ENCODE data around the gene CYB561D2.

DNA sequence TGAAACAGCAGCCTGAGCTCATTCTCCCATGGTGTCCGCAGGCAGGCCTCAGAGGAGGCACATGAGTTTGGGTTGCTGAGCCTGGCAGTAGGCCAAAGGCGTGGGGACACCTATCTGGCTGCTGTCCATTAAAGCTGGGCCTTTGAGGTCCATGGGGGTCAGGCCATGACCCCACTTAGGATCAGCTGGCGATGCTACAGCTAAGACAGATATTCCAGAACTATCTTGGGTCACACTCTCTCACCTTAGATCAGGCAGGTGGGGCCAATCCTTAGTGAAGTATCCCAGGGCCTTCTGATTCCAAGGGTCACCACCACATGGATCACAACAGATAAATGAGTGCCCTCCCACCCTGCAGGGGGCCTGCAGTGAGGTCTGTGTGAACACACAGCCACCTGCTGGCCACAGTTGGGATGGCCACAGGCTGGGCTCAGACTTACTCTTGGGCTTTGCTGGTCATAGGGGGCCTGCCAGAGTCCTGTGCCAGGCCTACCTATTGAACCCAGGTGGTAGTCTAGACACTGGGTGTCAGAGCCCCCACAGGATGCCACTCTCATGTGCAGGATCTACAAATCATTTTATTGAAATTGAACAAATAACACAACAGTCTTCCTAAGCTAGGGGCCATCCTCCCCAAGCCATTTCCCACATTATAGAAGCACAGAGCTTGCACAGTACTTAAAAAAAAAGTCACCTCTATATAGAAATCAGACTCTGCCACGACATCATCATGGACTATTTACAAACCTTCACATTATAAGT is 26.1 kb upstream of the CYB561D2 start:
- TF ChIP-seq, protein P1, sequence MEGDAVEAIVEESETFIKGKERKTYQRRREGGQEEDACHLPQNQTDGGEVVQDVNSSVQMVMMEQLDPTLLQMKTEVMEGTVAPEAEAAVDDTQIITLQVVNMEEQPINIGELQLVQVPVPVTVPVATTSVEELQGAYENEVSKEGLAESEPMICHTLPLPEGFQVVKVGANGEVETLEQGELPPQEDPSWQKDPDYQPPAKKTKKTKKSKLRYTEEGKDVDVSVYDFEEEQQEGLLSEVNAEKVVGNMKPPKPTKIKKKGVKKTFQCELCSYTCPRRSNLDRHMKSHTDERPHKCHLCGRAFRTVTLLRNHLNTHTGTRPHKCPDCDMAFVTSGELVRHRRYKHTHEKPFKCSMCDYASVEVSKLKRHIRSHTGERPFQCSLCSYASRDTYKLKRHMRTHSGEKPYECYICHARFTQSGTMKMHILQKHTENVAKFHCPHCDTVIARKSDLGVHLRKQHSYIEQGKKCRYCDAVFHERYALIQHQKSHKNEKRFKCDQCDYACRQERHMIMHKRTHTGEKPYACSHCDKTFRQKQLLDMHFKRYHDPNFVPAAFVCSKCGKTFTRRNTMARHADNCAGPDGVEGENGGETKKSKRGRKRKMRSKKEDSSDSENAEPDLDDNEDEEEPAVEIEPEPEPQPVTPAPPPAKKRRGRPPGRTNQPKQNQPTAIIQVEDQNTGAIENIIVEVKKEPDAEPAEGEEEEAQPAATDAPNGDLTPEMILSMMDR (optimal IDR thresholded peaks at IDR 0.05 in 1 of 3, IDR thresholded peaks at IDR 0.05 in 1 of 3, conservative IDR thresholded peaks at IDR 0.05 in 1 of 3; ENCODE audit: extremely low read depth in 1 of 3, insufficient read depth in 2 of 3, low read length in 3 of 3) = peak in 2 of 3 experiments; percentile 88 to 89
- no peak for TF ChIP-seq EZH2 (IDR thresholded peaks at IDR 0.05; ENCODE audit: low read length)
